ENCODE results near the gene LRRC4B.
A peak's percentile ranks its signal among the peaks of the same experiment; 100 is the strongest.

- TF ChIP-seq CTCF (IDR thresholded peaks at IDR 0.05) = peak; percentile 42 to 78 (median 60)
- TF ChIP-seq POLR2A (IDR thresholded peaks at IDR 0.05) = no peak
Measured at GRCh38 chr19:50556282-50557008, 11.8 kb downstream of the LRRC4B start.

Data from adrenal gland (tissue), 5 donors.